CD14-positive monocyte (primary cell): ENCODE results near the gene CBX5. TPM values are rescaled to one million over a fixed set of nuclear protein-coding genes. Genes with fewer than 3 reads are reported as not detected.
"Not testable (repeated sequence)": the region's sequence is repeated elsewhere in the genome, so short reads cannot be mapped to it uniquely, and the experiment has no call there.

ENCODE experiments used
- DNase-seq, 3 donors: peaks; one replicate each; pipeline ENCODE4 v3.0.0-alpha.2; 2011 to 2022
- H2AFZ ChIP-seq: 2 replicates; pipeline ENCODE4 v1.6.0; 2012; ENCODE audit warnings: mild to moderate bottlenecking, low read depth, low read length, inconsistent platforms; ENCODE audit not compliant: insufficient read depth, poor library complexity, severe bottlenecking
- H3K27ac ChIP-seq, 2 donors: 1 replicate in 1 of 2; 2 replicates in 1 of 2; pipeline ENCODE4 v1.5.1; 2012 to 2013; ENCODE audit warnings: low read length in 2 of 2, control low read depth in 1 of 2, inconsistent platforms in 1 of 2, low read depth in 1 of 2, mild to moderate bottlenecking in 1 of 2
- H3K27me3 ChIP-seq, 2 donors: one replicate each; pipeline versions ENCODE4 v1.6.0 to v1.6.1; 2011 to 2013; ENCODE audit warnings: low read length in 2 of 2; ENCODE audit not compliant: control insufficient read depth in 2 of 2, insufficient read depth in 2 of 2
- H3K36me3 ChIP-seq, 2 donors: replicated peaks in 1 of 2; 1 replicate in 1 of 2; 2 replicates in 1 of 2; pipeline versions ENCODE4 v1.5.1 to v1.6.1; 2012 to 2013; ENCODE audit warnings: low read length in 2 of 2, control low read depth in 1 of 2, inconsistent platforms in 1 of 2, mild to moderate bottlenecking in 1 of 2; ENCODE audit not compliant: insufficient read depth in 2 of 2, control insufficient read depth in 1 of 2
- H3K4me1 ChIP-seq, 2 donors: 1 replicate in 1 of 2; 2 replicates in 1 of 2; pipeline versions ENCODE4 v1.5.1 to v1.6.1; 2012 to 2013; ENCODE audit warnings: low read length in 2 of 2, control low read depth in 1 of 2, inconsistent platforms in 1 of 2, mild to moderate bottlenecking in 1 of 2, moderate library complexity in 1 of 2; ENCODE audit not compliant: insufficient read depth in 2 of 2, control insufficient read depth in 1 of 2
- H3K4me2 ChIP-seq: replicated peaks from 2 replicates; pipeline ENCODE3; 2012; ENCODE audit warnings: low read length, moderate library complexity, mild to moderate bottlenecking; ENCODE audit not compliant: poor library complexity, severe bottlenecking; ENCODE audit errors: extremely low read depth
- H3K4me3 ChIP-seq, 3 experiments: fragments of 200-600 bp in 1 of 3; sonication (generic) in 1 of 3; replicated peaks in 1 of 3; 1 replicate in 2 of 3; 2 replicates in 1 of 3; pipeline ENCODE4 v1.5.1; 2011 to 2013; ENCODE audit warnings: low read length in 3 of 3, mild to moderate bottlenecking in 3 of 3, control low read depth in 2 of 3, low read depth in 2 of 3, inconsistent platforms in 1 of 3, moderate library complexity in 1 of 3
- H3K79me2 ChIP-seq: 2 replicates; pipeline ENCODE4 v1.6.0; 2012; ENCODE audit warnings: mild to moderate bottlenecking, control low read depth, inconsistent platforms, low read length, moderate library complexity; ENCODE audit not compliant: insufficient read depth
- H3K9ac ChIP-seq: 2 replicates; pipeline ENCODE4 v1.6.0; 2017; ENCODE audit warnings: low read length, mild to moderate bottlenecking; ENCODE audit not compliant: insufficient read depth, poor library complexity, severe bottlenecking
- H3K9me3 ChIP-seq, 2 donors: replicated peaks in 1 of 2; 1 replicate in 1 of 2; 2 replicates in 1 of 2; pipeline versions ENCODE4 v1.5.1 to v1.6.1; 2012 to 2013; ENCODE audit warnings: low read length in 2 of 2, control low read depth in 1 of 2; ENCODE audit not compliant: control insufficient read depth in 1 of 2, insufficient read depth in 1 of 2
- H4K20me1 ChIP-seq: 2 replicates; pipeline ENCODE4 v1.6.0; 2012; ENCODE audit warnings: mild to moderate bottlenecking, low read length, control low read depth, moderate library complexity; ENCODE audit not compliant: insufficient read depth
- H3K27ac Mint-ChIP-seq, 7 donors: one replicate each; pipeline ENCODE4 v1.8.0; 2020; ENCODE audit warnings: mild to moderate bottlenecking in 7 of 7, mixed read lengths in 7 of 7, moderate library complexity in 6 of 7, inconsistent platforms in 2 of 7
- H3K27me3 Mint-ChIP-seq, 3 donors: one replicate each; pipeline ENCODE4 v1.8.0; 2021 to 2022; ENCODE audit warnings: low read depth in 3 of 3, mild to moderate bottlenecking in 3 of 3, mixed read lengths in 3 of 3, moderate library complexity in 3 of 3, inconsistent platforms in 1 of 3
- H3K36me3 Mint-ChIP-seq, 2 donors: one replicate each; pipeline ENCODE4 v1.8.0; 2020; ENCODE audit warnings: mixed read lengths in 2 of 2, inconsistent platforms in 1 of 2, mild to moderate bottlenecking in 1 of 2
- H3K4me1 Mint-ChIP-seq: one replicate; pipeline ENCODE4 v1.8.0; 2020; ENCODE audit warnings: mild to moderate bottlenecking, mixed read lengths
- H3K4me3 Mint-ChIP-seq, 2 donors: one replicate each; pipeline ENCODE4 v1.8.0; 2020; ENCODE audit warnings: mild to moderate bottlenecking in 2 of 2, mixed read lengths in 2 of 2, moderate library complexity in 1 of 2
- H3K9me3 Mint-ChIP-seq, 7 donors: one replicate each; pipeline ENCODE4 v1.8.0; 2020 to 2022; ENCODE audit warnings: mixed read lengths in 7 of 7, mild to moderate bottlenecking in 6 of 7, moderate library complexity in 6 of 7, inconsistent platforms in 2 of 7
- CTCF ChIP-seq: fragments of 200-600 bp; IDR thresholded peaks from one replicate; pipeline ENCODE4 v1.8.0; 2022; ENCODE audit warnings: antibody characterized with exemption, mild to moderate bottlenecking
- WGBS: methylation state at CpG from one replicate; pipeline ENCODE4 v1.1.5; 2013; ENCODE audit warnings: missing lambda C conversion rate; ENCODE audit not compliant: insufficient coverage; 5-methylcytosine and 5-hydroxymethylcytosine counted together
- intact Hi-C, 2 donors: fragments of 100-400 bp; cut with micrococcal nuclease; formaldehyde crosslinking; loops; one replicate each; pipeline versions ENCODE4 v1.15.0 to v1.15.1; 2023
- polyA plus RNA-seq, 3 donors: library from polyadenylated mRNA; depleted of rRNA in 1 of 3; unstranded in 2 of 3; stranded (reverse) in 1 of 3; fragments of 300-500 nt in 2 of 3; fragments of >200 nt in 1 of 3; fragmentation: Illumina TruSeq in 2 of 3; gene quantifications; 1 replicate in 2 of 3; 2 replicates in 1 of 3; pipeline ENCODE4 v1.2.3, GENCODE V29; 2012 to 2021

CBX5 gene
- polyA plus RNA-seq, 3 donors = 2.9 to 5.4 (median 4.8) TPM

DNA sequence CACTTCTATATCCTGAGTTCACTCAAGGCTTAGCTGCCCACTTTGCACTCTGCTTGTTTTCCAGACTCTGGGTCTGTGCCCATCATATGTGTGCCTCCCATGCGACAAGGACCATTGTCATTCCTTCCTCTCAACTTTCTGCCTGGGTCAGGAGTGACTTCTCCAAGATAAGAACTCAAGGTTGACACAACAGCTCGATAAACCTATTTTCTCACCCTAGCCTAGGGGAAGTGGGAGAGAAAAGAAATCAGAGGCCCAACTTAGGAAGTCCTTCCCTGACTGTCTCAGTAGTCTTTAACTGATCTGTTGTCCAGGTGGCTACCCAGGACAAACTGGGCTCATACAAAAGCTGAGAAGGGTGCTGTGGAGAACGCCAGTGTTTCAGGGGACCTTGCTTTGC is 92.8 kb downstream of the CBX5 start:
- no CpG with 5 or more reads among the region's 3 CpGs for WGBS
- Histone ChIP-seq H3K27me3 (peaks cover 0 to 11% of the 10 kb centered on the region in 2 donors), H3K36me3 (peaks cover 8 to 17% of the 10 kb centered on the region in 2 donors), H3K27ac (no peak overlapping the region), H3K9me3 (no peaks in the 10 kb centered on the region), H3K4me2 (no peak overlapping the region), H2AFZ (no peak overlapping the region), H4K20me1 (peaks cover 11% of the 10 kb centered on the region), H3K9ac (no peak overlapping the region), H3K79me2 (no peaks in the 10 kb centered on the region), H3K4me3 (no peak overlapping the region), H3K4me1 (peaks cover 13 to 18% of the 10 kb centered on the region in 2 donors)
- peaks cover 27% of the 10 kb centered on the region for H3K4me1 Mint-ChIP-seq
- intact Hi-C loops = loop anchor here in 1 of 2 donors (5.0 kb wide), 1 partner anchor 460 kb away; the partner anchor contains the start of gene CALCOCO1
- no peak for DNase-seq
- peaks cover 0 to 1% (median 0%) of the 10 kb centered on the region in 7 donors for H3K9me3 Mint-ChIP-seq
- peaks cover 20 to 24% of the 10 kb centered on the region in 2 donors for H3K36me3 Mint-ChIP-seq
- H3K27ac Mint-ChIP-seq = no peak overlapping the region
- TF ChIP-seq CTCF = no peak
- no peak overlapping the region for H3K4me3 Mint-ChIP-seq
- peaks cover 6 to 18% (median 10%) of the 10 kb centered on the region in 3 donors for H3K27me3 Mint-ChIP-seq

DNA sequence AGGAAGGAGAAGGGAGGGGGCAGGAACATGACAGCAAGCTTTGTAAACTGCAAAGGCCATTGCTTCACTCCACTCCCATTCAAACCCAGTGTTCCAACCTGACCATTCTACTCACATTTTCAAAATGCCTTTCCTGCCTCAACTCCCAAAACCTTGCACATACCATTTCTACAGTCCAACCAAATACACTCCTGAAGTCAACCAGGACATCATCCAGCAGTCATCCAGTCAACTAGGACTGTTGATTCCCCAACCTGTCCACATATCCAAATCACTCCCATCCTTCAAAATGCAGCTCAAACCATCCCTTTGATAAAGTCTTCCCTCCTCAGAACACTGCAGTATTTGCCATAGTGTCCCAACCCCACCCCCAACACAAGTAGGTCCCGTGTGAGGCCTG is 94.0 kb downstream of the CBX5 start:
- intact Hi-C loops = loop anchor here in 1 of 2 donors (5.0 kb wide), 1 partner anchor 459 kb away; the partner anchor contains the start of gene CALCOCO1
- H3K4me3 Mint-ChIP-seq = no peak overlapping the region
- peaks cover 30 to 35% of the 10 kb centered on the region in 2 donors for H3K36me3 Mint-ChIP-seq
- H3K9ac ChIP-seq = no peak overlapping the region
- H3K36me3 ChIP-seq = peaks cover 18 to 29% of the 10 kb centered on the region in 2 donors
- H3K27ac Mint-ChIP-seq = no peak overlapping the region
- peaks cover 17% of the 10 kb centered on the region for H3K4me1 Mint-ChIP-seq
- peaks cover 0 to 1% (median 0%) of the 10 kb centered on the region in 7 donors for H3K9me3 Mint-ChIP-seq
- peaks cover 11% of the 10 kb centered on the region for H4K20me1 ChIP-seq
- no peak overlapping the region for H3K27ac ChIP-seq
- H3K4me2 ChIP-seq = no peak overlapping the region
- peaks cover 0 to 5% of the 10 kb centered on the region in 2 donors for H3K27me3 ChIP-seq
- no peaks in the 10 kb centered on the region for H3K79me2 ChIP-seq
- no peak for TF ChIP-seq CTCF
- H3K4me1 ChIP-seq = peaks cover 7 to 8% of the 10 kb centered on the region in 2 donors
- peaks cover 4 to 10% (median 9%) of the 10 kb centered on the region in 3 donors for H3K27me3 Mint-ChIP-seq
- no peak for DNase-seq
- H3K4me3 ChIP-seq = no peak overlapping the region
- H3K9me3 ChIP-seq = no peaks in the 10 kb centered on the region
- no CpG with 5 or more reads among the region's 1 CpG for WGBS
- H2AFZ ChIP-seq = no peak overlapping the region

- H3K36me3 ChIP-seq = peaks cover 18 to 29% of the 10 kb centered on the region in 2 donors
- H3K9ac ChIP-seq, H3K27ac Mint-ChIP-seq, H3K4me3 ChIP-seq, H3K4me3 Mint-ChIP-seq, H3K79me2 ChIP-seq, H3K4me1 ChIP-seq, H3K9me3 Mint-ChIP-seq, H3K4me2 ChIP-seq, H3K27me3 Mint-ChIP-seq, H2AFZ ChIP-seq, DNase-seq, H3K27ac ChIP-seq, H3K27me3 ChIP-seq, H3K9me3 ChIP-seq: not testable (repeated sequence)
- 100% methylated on average over 3 of the region's 9 CpGs for WGBS
- Mint-ChIP-seq H3K36me3 (peaks cover 36 to 38% of the 10 kb centered on the region in 2 donors), H3K4me1 (peaks cover 17% of the 10 kb centered on the region)
- peaks cover 11% of the 10 kb centered on the region for H4K20me1 ChIP-seq
- intact Hi-C loops = loop anchor here in 1 of 2 donors (5.0 kb wide), 1 partner anchor 458 kb away; the partner anchor contains the start of gene CALCOCO1
Measured at GRCh38 chr12:54185297-54185696, 94.6 kb downstream of the CBX5 start.
